Islet precursor cell (in vitro differentiated cells): ENCODE data around the gene RFESD.
"Not testable (repeated sequence)": the region's sequence is repeated elsewhere in the genome, so short reads cannot be mapped to it uniquely, and the experiment has no call there.

Source experiments
- DNase-seq: peaks from one replicate; pipeline ENCODE4 v3.0.0-alpha.2; 2018

The RFESD gene

DNA sequence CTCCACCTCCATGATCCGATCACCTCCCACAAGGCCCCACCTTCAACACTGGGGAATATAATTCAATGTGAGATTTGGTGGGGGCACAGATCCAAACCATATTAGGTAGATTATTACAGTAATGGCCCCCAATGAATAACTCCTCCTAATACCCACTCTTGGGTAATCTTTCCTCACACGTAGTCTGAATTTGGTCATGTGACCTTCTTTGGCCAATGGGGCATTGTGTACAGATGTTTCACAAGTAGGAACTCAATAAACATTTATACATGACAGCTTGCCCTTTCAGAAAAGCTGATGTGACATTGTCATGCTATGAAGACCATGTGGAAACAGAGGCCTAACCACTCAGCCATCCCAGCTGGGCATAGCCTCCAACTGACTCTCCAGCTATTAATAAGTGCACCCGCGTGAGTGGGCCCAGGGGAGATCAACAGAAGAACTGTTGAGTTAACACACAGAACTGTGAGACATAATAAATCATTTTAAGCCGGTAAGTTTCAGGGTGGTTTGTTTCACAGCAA, 16.1 kb upstream of the RFESD start:
- no peak for DNase-seq

- no peak for DNase-seq
Observed at GRCh38 chr5:95631255-95631958, 15.2 kb upstream of the RFESD start.

GRCh38 chr5:95631991-95632675, 14.4 kb upstream of the RFESD start:
- DNase-seq, result peak; percentile 58

- not testable (repeated sequence) for DNase-seq
Observed at GRCh38 chr5:95632942-95633341, 13.6 kb upstream of the RFESD start.

GRCh38 chr5:95633671-95634070, 12.9 kb upstream of the RFESD start:
- no peak for DNase-seq

DNA sequence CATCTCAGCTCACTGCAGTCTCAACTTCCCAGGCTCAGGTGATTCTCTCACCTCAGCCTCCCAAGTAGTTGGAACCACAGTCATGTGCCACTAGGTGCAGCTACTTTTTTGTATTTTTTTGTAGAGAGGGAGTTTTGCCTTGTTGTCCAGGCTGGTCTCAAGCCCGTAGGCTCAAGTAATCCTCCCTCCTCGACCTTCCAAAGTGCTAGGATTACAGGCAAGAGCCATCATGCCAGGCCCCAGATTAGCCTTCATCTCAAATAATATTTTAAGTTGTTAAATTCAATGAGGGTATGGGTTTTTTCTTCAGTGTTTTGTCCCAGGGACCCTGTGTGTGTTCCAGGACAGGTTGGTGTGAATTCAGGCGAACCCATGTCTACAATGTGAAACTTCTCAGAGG, 12.5 kb upstream of the RFESD start:
- DNase-seq, result no peak

- no peak for DNase-seq
Observed at GRCh38 chr5:95638632-95639031, 7.9 kb upstream of the RFESD start.

DNA sequence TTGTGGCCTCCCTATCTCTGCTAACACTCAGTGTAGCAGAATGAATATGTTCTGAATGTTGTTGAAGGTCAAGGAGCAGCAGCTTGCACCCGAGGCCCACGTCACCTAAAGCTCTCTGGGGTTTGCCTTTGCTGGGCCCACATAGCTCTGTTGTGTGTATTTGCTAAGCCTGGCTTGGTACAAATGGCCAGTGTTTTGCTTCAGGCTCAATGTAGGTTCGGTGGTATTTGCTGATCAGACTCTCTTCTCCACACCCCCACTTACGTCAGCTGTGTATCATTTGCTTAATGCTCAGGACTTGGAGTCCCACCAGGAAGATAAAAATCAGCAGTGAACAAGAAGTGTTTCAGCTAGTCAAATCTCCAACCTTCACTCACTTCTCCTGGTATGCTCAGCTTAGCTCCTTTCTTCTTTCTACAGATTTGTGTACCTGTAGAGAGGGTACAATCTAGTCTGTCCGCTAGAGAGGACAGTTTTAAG, 4.8 kb upstream of the RFESD start:
- DNase-seq, result no peak

- no peak for DNase-seq
Observed at GRCh38 chr5:95643152-95643551, 3.4 kb upstream of the RFESD start.

- DNase-seq, result peak; percentile 76
Observed at GRCh38 chr5:95644351-95645042, 2.1 kb upstream of the RFESD start.

DNA sequence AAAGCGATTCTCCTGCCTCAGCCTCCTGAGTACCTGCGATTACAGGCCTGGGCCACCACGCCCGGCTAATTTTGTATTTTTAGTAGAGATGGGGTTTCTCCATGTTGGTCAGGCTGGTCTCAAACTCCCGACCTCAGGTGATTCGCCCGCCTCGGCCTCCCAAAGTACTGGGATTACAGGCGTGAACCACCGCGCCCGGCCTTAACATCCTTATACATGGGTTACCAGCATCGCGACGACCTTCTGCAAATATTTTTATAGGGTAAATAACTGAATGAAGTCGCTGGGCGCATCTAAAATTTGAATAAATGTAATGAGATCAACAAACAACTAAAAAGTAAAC, 380 bp upstream of the RFESD start:
- not testable (repeated sequence) for DNase-seq

DNA sequence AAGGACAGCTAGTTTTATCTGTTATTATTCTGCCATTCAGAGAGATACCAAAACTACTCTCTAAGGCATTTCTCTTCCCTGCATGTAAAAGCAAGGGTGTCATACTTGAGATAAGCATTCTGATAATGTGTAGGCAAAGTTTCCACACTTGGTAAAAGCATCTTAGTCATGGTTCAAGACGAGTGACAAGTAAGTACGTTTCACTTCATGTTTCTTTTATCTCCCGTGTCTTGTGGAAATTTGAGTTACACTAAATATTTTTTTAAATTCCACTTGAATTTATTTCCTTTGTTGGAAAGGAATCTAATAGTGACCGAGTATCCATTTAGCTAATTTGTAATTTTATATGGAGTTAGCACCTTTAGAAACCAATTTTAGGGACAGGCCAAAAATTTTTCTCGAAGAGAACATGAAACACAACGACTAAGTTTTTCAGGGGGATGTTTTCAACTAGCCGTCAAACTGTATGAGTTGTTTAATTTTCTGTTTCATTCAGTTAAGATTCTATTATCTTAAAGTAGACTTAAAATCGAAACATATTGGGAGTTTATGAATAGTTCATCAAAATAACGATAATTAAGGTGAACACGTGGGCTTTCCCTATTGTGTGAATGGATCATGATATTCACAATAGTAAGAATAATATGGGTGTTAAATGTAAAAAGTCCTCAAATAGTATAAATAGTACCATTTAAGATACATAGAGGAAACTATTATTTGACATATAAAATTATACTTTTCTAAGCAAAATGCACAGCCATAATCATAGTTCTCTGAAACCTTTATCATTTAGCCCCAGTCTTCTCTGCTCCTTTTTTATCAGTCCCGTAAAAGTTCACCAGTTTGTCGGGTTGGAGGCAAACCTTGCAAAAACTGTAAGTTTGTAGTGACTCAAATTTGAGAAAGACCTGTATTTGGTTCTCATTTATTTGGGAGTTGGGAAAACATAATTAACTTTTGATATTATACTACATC, 1.6 kb downstream of the RFESD start:
- no peak for DNase-seq

GRCh38 chr5:95649274-95649673, 2.7 kb downstream of the RFESD start:
- DNase-seq, result no peak

DNA sequence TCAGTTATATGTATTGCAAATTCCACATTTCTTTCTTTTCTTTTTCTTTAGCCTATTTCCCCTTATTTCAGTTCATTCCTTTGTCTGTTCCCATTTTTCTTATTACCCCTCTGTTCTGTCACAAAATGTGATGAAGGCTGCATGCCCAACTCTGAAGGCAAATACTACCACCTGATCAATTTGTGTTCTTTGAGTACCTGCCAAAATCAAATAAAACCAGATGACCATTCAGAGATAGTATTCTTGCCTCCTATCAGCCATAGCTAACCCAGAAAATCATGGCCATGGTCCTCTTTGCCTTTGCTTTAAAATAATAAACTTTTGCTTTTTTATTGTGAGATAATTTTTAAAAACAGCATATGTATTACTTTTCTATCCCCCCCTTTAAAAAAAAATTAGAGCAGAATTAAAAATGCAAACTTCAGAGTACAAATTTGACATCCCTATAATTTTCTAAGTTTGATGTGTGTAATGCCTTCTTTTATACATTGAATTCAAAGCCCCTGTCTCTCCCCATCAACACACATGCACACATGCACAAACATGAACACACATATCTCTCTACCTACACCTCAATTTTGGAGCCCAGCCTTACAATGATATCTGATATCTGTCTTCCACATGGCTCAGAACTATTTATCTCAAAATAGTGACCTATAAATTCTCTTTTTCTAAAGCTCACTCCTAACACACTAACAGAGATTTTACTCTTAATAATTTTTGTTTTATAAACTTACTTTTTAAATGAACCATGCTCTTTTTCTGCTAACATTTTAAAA, 3.5 kb downstream of the RFESD start:
- DNase-seq, result no peak

GRCh38 chr5:95652849-95653248, 6.3 kb downstream of the RFESD start:
- no peak for DNase-seq

DNA sequence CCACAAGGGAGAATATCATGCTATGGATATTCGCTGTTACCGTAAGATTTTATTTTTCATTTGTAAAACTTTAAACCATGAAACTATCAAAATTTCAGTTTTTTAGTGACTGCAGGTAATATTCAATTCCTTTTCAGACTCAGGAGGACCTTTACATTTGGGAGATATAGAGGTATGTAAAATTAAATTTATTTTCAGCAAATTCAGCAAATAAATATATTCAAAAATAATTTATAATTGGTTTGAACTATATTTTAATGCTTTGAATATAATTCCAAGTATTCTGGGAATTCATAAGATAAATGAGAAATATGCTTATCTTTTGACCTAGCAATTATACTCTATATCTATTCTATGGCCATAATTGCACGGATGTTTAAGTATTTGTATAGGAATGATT, 7.6 kb downstream of the RFESD start:
- DNase-seq, result no peak

DNA sequence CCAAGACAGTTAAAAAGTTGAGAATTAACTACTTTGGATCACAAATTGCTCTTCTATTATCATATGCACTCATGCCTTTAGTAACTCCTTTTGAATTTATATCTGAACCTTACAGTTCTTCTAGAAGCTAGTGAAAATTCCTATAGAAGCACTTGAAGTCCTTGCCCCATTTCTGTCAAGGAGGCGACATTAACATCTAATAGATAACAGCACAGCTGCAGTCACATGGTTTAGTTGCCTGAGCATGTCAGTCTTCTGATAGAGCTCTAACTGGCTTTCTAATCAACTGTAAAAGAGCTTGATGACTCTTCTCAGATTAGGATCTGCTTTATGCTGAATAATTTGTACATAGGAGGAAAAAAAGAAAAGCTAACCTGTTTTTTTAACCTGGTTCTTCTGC, 9.0 kb downstream of the RFESD start:
- no peak for DNase-seq

GRCh38 chr5:95660060-95660459, 13.5 kb downstream of the RFESD start:
- no peak for DNase-seq

DNA sequence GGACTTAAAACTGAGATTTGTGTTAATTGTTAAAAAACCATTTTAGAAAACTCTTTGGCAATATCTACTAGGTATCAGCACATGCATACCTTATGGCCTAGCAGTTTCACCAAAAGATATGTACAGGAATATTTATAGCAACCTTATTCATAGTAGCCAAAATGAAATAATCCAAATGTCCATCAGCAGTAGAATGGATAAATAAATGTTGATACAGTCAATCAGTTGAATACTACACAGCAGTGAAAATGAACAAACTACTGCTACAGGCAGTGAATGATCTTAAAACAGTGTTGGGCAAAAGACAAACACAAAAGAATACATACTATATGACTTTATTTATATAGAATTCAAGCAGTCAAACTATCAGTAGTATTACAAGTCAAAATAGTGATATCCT, 16.4 kb downstream of the RFESD start:
- no peak for DNase-seq

DNA sequence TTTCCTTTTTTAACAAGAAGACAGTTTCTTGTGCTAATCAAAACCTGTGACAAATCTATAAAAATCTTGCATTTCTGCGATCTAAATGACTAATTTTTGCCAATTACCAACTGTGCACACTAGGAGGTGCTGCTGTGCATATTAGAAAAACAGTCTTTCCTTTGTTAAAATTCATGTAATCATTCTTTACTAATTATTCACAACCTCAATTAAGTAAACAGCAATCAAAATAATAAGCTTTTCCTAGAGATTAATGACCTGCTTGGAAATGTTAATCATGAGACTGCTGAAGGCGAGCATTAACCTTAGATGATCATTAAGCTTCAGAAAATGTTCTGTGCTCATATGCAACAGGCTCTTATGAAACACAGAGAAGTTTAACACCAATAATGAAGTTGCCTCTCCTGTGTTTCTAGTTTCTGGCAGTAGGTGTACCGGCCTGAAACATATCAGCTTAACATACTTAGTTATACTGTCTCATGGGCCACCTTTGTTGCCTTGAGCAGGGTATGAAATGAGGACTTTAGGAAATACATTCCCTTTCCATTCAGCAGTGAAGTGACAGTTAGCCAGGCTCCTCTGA, 17.7 kb downstream of the RFESD start:
- no peak for DNase-seq

DNA sequence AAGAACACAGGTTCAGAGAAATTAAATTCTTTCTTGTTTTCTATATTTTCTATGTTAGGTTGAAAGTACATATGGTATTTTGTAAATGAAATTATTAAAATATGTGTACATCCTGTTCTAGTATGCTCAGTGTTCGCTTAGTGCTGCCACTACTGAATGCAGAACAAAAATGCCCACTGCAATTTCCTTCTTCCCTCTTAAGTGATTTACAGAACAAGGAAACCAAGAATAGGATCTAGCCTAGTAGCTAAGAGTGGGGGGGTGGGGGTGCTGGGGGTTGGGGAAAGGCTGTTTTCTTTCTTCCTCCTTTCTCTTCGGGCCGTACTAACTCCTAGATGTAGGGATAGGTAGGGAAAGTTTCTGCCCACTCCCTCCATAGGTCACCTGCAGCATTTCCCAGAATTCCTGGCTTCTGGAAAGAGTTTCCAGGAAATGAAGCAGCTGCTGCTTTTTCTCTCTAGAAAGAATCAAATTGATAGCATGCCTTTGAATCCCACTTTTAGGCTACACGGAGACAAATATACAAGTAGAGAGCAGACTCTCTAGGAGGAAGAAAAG, 20.6 kb downstream of the RFESD start:
- no peak for DNase-seq
